Heart right ventricle (tissue), 16 donors: Measurements from ENCODE around the gene OR4C5. TPM values are rescaled to one million over a fixed set of nuclear protein-coding genes. Genes with fewer than 3 reads are reported as not detected.
"Not testable (repeated sequence)": the region's sequence is repeated elsewhere in the genome, so short reads cannot be mapped to it uniquely, and the experiment has no call there.

Source experiments
- ATAC-seq, 8 donors: fragments of 200-7000 bp; cut with Tn5 transposase; one replicate each; pipeline ENCODE4 v1.9.1; 2020; ENCODE audit warnings: mild to moderate bottlenecking in 8 of 8, moderate library complexity in 8 of 8, moderate number of reproducible peaks in 1 of 8
- DNase-seq, 2 donors: peaks; one replicate each; pipeline ENCODE4 v3.0.0-alpha.2; 2020
- H3K27ac ChIP-seq, 10 donors: fragments of 200-600 bp; sonication (generic) in 2 of 10; one replicate each; pipeline versions ENCODE4 v1.5.0 to v1.8.0; 2020 to 2022; ENCODE audit warnings: mild to moderate bottlenecking in 3 of 10
- H3K27me3 ChIP-seq, 7 donors: fragments of 200-600 bp; one replicate each; pipeline ENCODE4 v1.8.0; 2021 to 2022; ENCODE audit warnings: mild to moderate bottlenecking in 2 of 7
- H3K36me3 ChIP-seq, 9 donors: fragments of 200-600 bp; sonication (generic) in 1 of 9; one replicate each; pipeline versions ENCODE4 v1.5.0 to v1.8.0; 2020 to 2022; ENCODE audit warnings: mild to moderate bottlenecking in 2 of 9
- H3K4me1 ChIP-seq, 9 donors: fragments of 200-600 bp; sonication (generic) in 1 of 9; one replicate each; pipeline versions ENCODE4 v1.5.0 to v1.8.0; 2020 to 2022; ENCODE audit warnings: mild to moderate bottlenecking in 4 of 9
- H3K4me3 ChIP-seq, 10 donors: fragments of 200-600 bp; sonication (generic) in 2 of 10; one replicate each; pipeline versions ENCODE4 v1.5.0 to v1.8.0; 2020 to 2022; ENCODE audit warnings: mild to moderate bottlenecking in 7 of 10, moderate library complexity in 2 of 10
- H3K9me3 ChIP-seq, 11 donors: fragments of 200-600 bp in 10 of 11; sonication (generic) in 2 of 11; one replicate each; pipeline versions ENCODE4 v1.5.0 to v1.8.0; 2013 to 2022; ENCODE audit warnings: mild to moderate bottlenecking in 2 of 11, control low read depth in 1 of 11, moderate library complexity in 1 of 11
- WGBS, 2 donors: extraction: QIAGEN DNeasy Blood & Tissue Kit; methylation state at CpG; one replicate each; pipeline ENCODE4 v1.1.7; 2013; ENCODE audit warnings: inconsistent platforms in 1 of 2; 5-methylcytosine and 5-hydroxymethylcytosine counted together
- intact Hi-C, 10 donors: fragments of 100-400 bp; cut with DNase I; formaldehyde crosslinking; loops; one replicate each; pipeline versions ENCODE4 v1.11.1 to v1.14.2; 2022
- polyA plus RNA-seq, 2 donors: library from polyadenylated mRNA; stranded (reverse); fragments of 200-250 nt; gene quantifications; one replicate each; pipeline ENCODE4 v1.2.3, GENCODE V29; 2013
- total RNA-seq, 10 donors: library from RNA; stranded (reverse); fragmentation: NEBNext Ultra II Directional in 3 of 10; extraction: Animal tissue kit (Norgen Biotek cat#: 25700) in 3 of 10; gene quantifications; one replicate each; pipeline versions ENCODE4 v1.2.1 to v1.2.4, GENCODE V29; 2021 to 2023
- TF ChIP-seq, protein P1 (sequence below), 9 donors: fragments of 200-600 bp; sonication (generic) in 2 of 9; IDR thresholded peaks; one replicate each; pipeline versions ENCODE4 v1.5.0 to v1.8.0; 2021 to 2022; ENCODE audit warnings: antibody characterized with exemption in 9 of 9, mild to moderate bottlenecking in 5 of 9, moderate library complexity in 1 of 9
- donor health status: Arrhythmogenic right ventricular cardiomyopathy.
- donor health status: ischemic (EF 13 %, LVEDD 7.1; RV severe dilation, severe dysfunction).
- donor health status: healthy with polysubstance abuse.
- donor health status: DM: no; HTN: yes; CAD: no.
- donor health status: DM: no; HTN: no; CAD: no.
- donor health status: ischemic (EF 25% LVEDD 6.9; RV normal size, moderate dysfunction).
- donor health status: ischemic (EF 25% LVEDD 5.7; RV mildly dilated, moderate dysfunction).
- donor health status: healthy.
- donor health status: DM: yes; HTN: yes; CAD: no.
- donor health status: Ischemic cardiomyopathy.
- donor health status: ischemic (EF 35%, LVEDD 5.7; RV mildly dilated, moderate dysfunction).
- donor health status: nonischemic (EF 11% LVEDD 7.7; RV severe dilation, severe dysfunction).
- donor health status: DM: yes; HTN: yes; CAD: no.
- donor health status: PGD.
- donor health status: ischemic (EF 29% LVEDD 5.4; RV normal size, mild dysfunction).
- donor health status: nonischemic (EF 23%, LVEDD 6.1; RV moderate dilation, normal function).

OR4C5 gene
- total and polyA plus RNA-seq, 12 donors = not detected

DNA sequence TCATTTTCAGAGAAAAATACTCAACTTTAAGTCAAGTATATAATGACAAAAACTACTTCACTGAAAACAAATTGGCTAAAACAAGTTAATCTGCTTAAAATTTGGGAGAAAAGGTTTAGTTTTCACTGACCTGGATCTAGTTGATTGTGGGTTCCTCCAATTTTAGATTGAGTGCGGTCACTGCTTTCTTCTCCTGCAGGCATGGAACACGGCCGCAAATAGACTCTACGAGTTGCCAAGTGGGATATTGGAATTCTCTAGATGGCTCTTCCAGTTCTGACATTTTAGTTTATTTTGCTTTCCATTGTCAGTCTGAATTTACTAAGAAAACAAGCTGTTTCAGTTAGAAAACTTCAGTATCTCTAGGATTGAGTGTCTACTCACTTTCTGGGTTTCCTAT, 12.3 kb downstream of the OR4C5 start:
- ATAC-seq = no peak
- Histone ChIP-seq H3K27ac (no peak overlapping the region), H3K36me3 (no peaks in the 10 kb centered on the region), H3K4me3 (no peak overlapping the region), H3K27me3 (no peaks in the 10 kb centered on the region), H3K9me3 (peaks cover 0 to 13% (median 0%) of the 10 kb centered on the region in 11 donors), H3K4me1 (no peaks in the 10 kb centered on the region)
- DNase-seq = no peak
- intact Hi-C loops = no loop called here
- TF ChIP-seq, protein P1, sequence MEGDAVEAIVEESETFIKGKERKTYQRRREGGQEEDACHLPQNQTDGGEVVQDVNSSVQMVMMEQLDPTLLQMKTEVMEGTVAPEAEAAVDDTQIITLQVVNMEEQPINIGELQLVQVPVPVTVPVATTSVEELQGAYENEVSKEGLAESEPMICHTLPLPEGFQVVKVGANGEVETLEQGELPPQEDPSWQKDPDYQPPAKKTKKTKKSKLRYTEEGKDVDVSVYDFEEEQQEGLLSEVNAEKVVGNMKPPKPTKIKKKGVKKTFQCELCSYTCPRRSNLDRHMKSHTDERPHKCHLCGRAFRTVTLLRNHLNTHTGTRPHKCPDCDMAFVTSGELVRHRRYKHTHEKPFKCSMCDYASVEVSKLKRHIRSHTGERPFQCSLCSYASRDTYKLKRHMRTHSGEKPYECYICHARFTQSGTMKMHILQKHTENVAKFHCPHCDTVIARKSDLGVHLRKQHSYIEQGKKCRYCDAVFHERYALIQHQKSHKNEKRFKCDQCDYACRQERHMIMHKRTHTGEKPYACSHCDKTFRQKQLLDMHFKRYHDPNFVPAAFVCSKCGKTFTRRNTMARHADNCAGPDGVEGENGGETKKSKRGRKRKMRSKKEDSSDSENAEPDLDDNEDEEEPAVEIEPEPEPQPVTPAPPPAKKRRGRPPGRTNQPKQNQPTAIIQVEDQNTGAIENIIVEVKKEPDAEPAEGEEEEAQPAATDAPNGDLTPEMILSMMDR (IDR thresholded peaks at IDR 0.05) = no peak
- WGBS, 2 donors = 70 to 87% methylated on average over 4 of the region's 4 CpGs

DNA sequence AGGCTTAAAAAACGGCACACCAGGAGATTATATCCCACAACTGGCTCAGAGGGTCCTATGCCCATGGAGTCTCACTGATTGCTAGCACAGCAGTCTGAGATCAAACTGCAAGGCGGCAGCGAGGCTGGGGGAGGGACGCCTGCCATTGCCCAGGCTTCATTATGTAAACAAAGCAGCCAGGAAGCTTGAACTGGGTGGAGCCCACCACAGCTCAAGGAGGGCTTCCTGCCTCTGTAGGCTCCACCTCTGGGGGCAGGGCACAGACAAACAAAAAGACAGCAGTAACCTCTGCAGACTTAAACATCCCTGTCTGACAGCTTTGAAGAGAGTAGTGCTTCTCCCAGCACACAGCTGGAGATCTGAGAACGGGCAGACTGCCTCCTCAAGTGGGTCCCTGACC, 20.0 kb downstream of the OR4C5 start:
- H3K4me1 ChIP-seq, H3K36me3 ChIP-seq, H3K27me3 ChIP-seq, intact Hi-C loops, H3K27ac ChIP-seq, ATAC-seq, DNase-seq, H3K4me3 ChIP-seq: not testable (repeated sequence)
- 62 to 64% methylated on average over 5 of the region's 5 CpGs for WGBS, 2 donors
- H3K9me3 ChIP-seq = peaks cover 0 to 21% (median 0%) of the 10 kb centered on the region in 11 donors

DNA sequence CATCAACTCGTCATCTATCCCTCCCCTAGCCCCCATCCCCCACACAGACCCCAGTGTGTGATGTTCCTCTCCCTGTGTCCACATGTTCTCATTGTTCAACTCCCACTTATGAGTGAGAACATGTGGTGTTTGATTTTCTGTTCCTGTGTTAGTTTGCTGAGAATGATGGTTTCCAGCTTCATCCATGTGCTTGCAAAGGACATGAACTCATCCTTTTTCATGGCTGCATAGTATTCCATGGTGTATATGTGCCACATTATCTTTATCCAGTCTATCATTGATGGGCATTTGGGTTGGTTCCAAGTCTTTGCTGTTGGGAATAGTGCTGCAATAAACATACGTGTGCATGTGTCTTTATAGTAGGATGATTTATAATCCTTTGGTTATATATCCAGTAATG, 23.8 kb downstream of the OR4C5 start:
- intact Hi-C loops, H3K36me3 ChIP-seq, H3K4me3 ChIP-seq, DNase-seq, H3K4me1 ChIP-seq, ATAC-seq, H3K27ac ChIP-seq, H3K27me3 ChIP-seq: not testable (repeated sequence)
- 55 to 59% methylated on average over 2 of the region's 2 CpGs for WGBS, 2 donors
- peaks cover 0 to 13% (median 0%) of the 10 kb centered on the region in 11 donors for H3K9me3 ChIP-seq

DNA sequence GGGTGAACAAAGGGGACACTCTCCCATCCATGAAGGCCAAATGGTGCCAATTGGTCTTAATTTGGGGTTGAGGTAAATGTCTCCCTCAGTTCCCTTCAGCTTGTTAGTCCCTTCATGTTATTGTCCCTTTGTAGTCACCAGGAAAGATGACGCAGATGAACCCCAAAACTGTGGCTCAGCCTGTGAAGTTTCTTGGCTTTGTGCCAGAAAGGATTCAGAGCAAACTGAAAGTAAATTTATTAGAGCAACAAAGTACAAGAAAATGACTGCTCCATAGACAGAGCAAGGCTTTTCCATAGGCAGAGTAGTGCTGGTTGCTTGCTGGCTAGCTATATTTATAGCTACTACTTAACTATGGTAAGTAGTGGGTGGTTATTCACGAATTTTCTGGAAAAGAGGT, 24.8 kb downstream of the OR4C5 start:
- 53 to 54% methylated on average over 2 of the region's 2 CpGs for WGBS, 2 donors
- ATAC-seq (no peak), DNase-seq (no peak)
- intact Hi-C loops = no loop called here
- H3K9me3 ChIP-seq = peaks cover 0 to 12% (median 0%) of the 10 kb centered on the region in 11 donors
- H3K4me1 ChIP-seq = no peaks in the 10 kb centered on the region
- TF ChIP-seq, protein P1 (IDR thresholded peaks at IDR 0.05) = no peak
- no peak overlapping the region for H3K4me3 ChIP-seq
- H3K27ac ChIP-seq = no peak overlapping the region
- no peaks in the 10 kb centered on the region for H3K36me3 ChIP-seq
- H3K27me3 ChIP-seq = no peaks in the 10 kb centered on the region

DNA sequence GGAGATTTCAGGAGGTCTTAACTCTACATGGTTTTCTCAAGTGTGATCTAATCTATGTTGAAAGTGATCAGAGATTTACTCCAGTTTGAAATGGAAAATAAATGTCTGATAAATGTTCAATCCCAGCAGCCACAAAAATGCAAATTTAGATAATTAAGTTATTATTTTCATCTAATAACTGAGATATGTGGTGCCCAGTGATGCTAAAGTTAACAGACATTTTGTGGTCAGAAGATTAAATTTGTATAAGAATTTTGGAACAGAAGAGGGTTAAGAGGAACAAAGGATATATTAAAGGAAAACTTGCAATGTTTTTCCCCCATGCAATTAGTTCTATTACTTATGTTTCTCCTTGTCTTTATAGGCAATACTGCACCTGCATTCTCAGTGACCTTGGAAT, 41.6 kb downstream of the OR4C5 start, which contains the start of gene OR4C3:
OR4C3 (plus strand) TSS at position 301 of the 400 bp plus-strand sequence. CDS start 102 bp downstream, outside the sequence.
- H3K9me3 ChIP-seq, H3K4me1 ChIP-seq, intact Hi-C loops, ATAC-seq, H3K27ac ChIP-seq, H3K27me3 ChIP-seq, H3K36me3 ChIP-seq, H3K4me3 ChIP-seq, DNase-seq: not testable (repeated sequence)

DNA sequence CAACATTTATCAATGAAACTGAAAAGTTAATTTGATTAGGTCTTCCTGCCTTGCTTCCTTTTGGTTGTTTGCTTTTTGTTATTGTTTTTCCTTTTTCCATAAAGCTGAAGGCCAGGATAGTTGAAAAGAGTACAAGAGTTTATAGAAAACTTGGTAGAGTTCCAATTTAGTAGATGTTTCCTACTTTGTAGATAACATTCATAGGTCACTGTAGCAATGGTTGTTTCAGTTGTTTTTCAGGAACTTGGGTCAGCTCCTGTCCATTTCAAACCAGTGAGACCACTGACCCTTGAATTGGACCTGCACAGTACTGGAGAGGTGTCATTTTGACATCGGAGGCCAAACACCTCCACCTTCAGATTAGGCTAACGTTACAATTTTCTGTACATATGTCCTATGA, 46.5 kb downstream of the OR4C5 start:
- DNase-seq, H3K9me3 ChIP-seq, intact Hi-C loops, H3K4me1 ChIP-seq, H3K4me3 ChIP-seq, H3K27me3 ChIP-seq, H3K27ac ChIP-seq, H3K36me3 ChIP-seq, ATAC-seq: not testable (repeated sequence)
- WGBS, 2 donors = 70 to 75% methylated on average over 2 of the region's 2 CpGs

Other genes with a start within 250 kb of the OR4C5 start
- gene OR4B1, start 149.7 kb downstream of the OR4C5 start, total RNA-seq = not detected
- gene OR4B1, start 149.7 kb downstream of the OR4C5 start, polyA plus RNA-seq = not detected
- not detected for gene OR4X2, start 121.4 kb downstream of the OR4C5 start, total RNA-seq
- not detected for gene OR4X2, start 121.4 kb downstream of the OR4C5 start, polyA plus RNA-seq
- gene OR4X1, start 102.6 kb downstream of the OR4C5 start, total RNA-seq = not detected
- gene OR4X1, start 102.6 kb downstream of the OR4C5 start, polyA plus RNA-seq = not detected
- gene OR4S1, start 60.2 kb downstream of the OR4C5 start, total RNA-seq = not detected
- not detected for gene OR4S1, start 60.2 kb downstream of the OR4C5 start, polyA plus RNA-seq
- not detected for gene OR4C3, start 41.5 kb downstream of the OR4C5 start, total RNA-seq
- gene OR4C3, start 41.5 kb downstream of the OR4C5 start, polyA plus RNA-seq = not detected
- not detected for gene OR4A47, start 122.3 kb upstream of the OR4C5 start, total RNA-seq
- gene OR4A47, start 122.3 kb upstream of the OR4C5 start, polyA plus RNA-seq = not detected